HCT116 (cell line): ENCODE data around the gene HPN. TPM values are rescaled to one million over a fixed set of nuclear protein-coding genes. Genes with fewer than 3 reads are reported as not detected.

Experiments used
- ATAC-seq: fragments of 200-7000 bp; cut with Tn5 transposase; 2 replicates; pipeline ENCODE4 v1.9.1; 2020; ENCODE audit warnings: mild to moderate bottlenecking, moderate library complexity
- BruUV-seq: library from RNA; stranded (reverse); fragments of 400-500 nt; replicated peaks from 2 replicates; lab custom pipeline; 2021; lab: Mats Ljungman, UMichigan
- CTCF ChIA-PET: fragments of 300-600 bp; sonication (Branson Sonifier 250); formaldehyde crosslinking; loops from one replicate; lab custom pipeline; 2021; ENCODE audit warnings: antibody characterized with exemption; lab: Charles Lee
- POLR2A ChIA-PET: fragments of 300-600, 350-600 bp; sonication (Branson Sonifier 250); formaldehyde crosslinking; loops from one replicate; lab custom pipeline; 2021; ENCODE audit warnings: antibody characterized with exemption; lab: Charles Lee
- RAD21 ChIA-PET, 2 experiments: fragments of 300-600 bp; sonication (Branson Sonifier 250); formaldehyde crosslinking; loops; one replicate each; lab custom pipeline; 2023; ENCODE audit warnings: low total read pairs in 2 of 2; ENCODE audit not compliant: uncharacterized antibody in 2 of 2, unreplicated experiment in 2 of 2, low non-redundant PET in 1 of 2; lab: Charles Lee
- DNase-seq: peaks from one replicate; pipeline ENCODE4 v3.0.0-alpha.2; 2010; ENCODE audit warnings: low read depth, low spot score
- H2AFZ ChIP-seq: fragments of 200-600 bp; shearing (Covaris generic), sonication (generic); 2 replicates; pipeline ENCODE4 v1.6.1; 2017; ENCODE audit warnings: low read depth, mixed run types, mixed read lengths, antibody characterized with exemption, low read length; ENCODE audit not compliant: poor library complexity, severe bottlenecking
- H3K27ac ChIP-seq: 2 replicates; pipeline ENCODE4 v1.5.1; 2012; ENCODE audit warnings: low read depth, low read length
- H3K27me3 ChIP-seq: fragments of 200-600 bp; sonication (generic); 2 replicates; pipeline ENCODE4 v1.6.1; 2016; ENCODE audit warnings: mixed run types, low read length, mixed read lengths; ENCODE audit not compliant: insufficient read depth
- H3K36me3 ChIP-seq, 2 experiments: fragments of 200-500 bp in 1 of 2; fragments of 200-600 bp in 1 of 2; sonication (Bioruptor generic) in 1 of 2; sonication (generic) in 1 of 2; 2 replicates each; pipeline versions ENCODE4 v1.5.1 to v1.6.1; 2014 to 2016; ENCODE audit warnings: low read length in 2 of 2, inconsistent platforms in 1 of 2, mixed read lengths in 1 of 2, mixed run types in 1 of 2; ENCODE audit not compliant: insufficient read depth in 2 of 2, control insufficient read depth in 1 of 2
- H3K4me1 ChIP-seq, 2 experiments: fragments of 200-600 bp in 1 of 2; sonication (generic) in 1 of 2; 2 replicates each; pipeline versions ENCODE4 v1.5.1 to v1.6.1; 2012 to 2017; ENCODE audit warnings: low read length in 2 of 2, inconsistent platforms in 1 of 2, mild to moderate bottlenecking in 1 of 2, mixed read lengths in 1 of 2, mixed run types in 1 of 2, moderate library complexity in 1 of 2; ENCODE audit not compliant: insufficient read depth in 2 of 2, control insufficient read depth in 1 of 2
- H3K4me2 ChIP-seq: fragments of 200-600 bp; sonication (generic); 2 replicates; pipeline ENCODE4 v1.6.1; 2017; ENCODE audit warnings: mixed run types, low read length, mixed read lengths
- H3K4me3 ChIP-seq, 2 experiments: fragments of 200-600 bp in 1 of 2; sonication (generic) in 1 of 2; replicated peaks in 1 of 2; 2 replicates each; pipeline ENCODE4 v1.5.1; 2011 to 2016; ENCODE audit warnings: low read length in 2 of 2, control low read depth in 1 of 2, low read depth in 1 of 2, mild to moderate bottlenecking in 1 of 2, mixed read lengths in 1 of 2, mixed run types in 1 of 2
- H3K79me2 ChIP-seq: fragments of 200-600 bp; sonication (generic); 2 replicates; pipeline ENCODE4 v1.6.1; 2017; ENCODE audit warnings: mild to moderate bottlenecking, mixed run types, low read length, moderate library complexity, mixed read lengths; ENCODE audit not compliant: insufficient read depth
- H3K9ac ChIP-seq: fragments of 200-600 bp; sonication (generic); 2 replicates; pipeline ENCODE4 v1.6.1; 2016; ENCODE audit warnings: low read length, mixed read lengths
- H3K9me2 ChIP-seq: fragments of 200-600 bp; sonication (generic), shearing (Covaris generic); 2 replicates; pipeline ENCODE4 v1.6.1; 2017; ENCODE audit warnings: mixed run types, mild to moderate bottlenecking, moderate library complexity; ENCODE audit not compliant: insufficient read depth
- H3K9me3 ChIP-seq, 2 experiments: fragments of 200-500 bp in 1 of 2; fragments of 200-600 bp in 1 of 2; sonication (Bioruptor generic) in 1 of 2; sonication (generic) in 1 of 2; 2 replicates each; pipeline ENCODE4 v1.6.1; 2014 to 2017; ENCODE audit warnings: low read length in 2 of 2, mixed read lengths in 2 of 2, inconsistent platforms in 1 of 2, low read depth in 1 of 2, mild to moderate bottlenecking in 1 of 2, mixed run types in 1 of 2, moderate library complexity in 1 of 2; ENCODE audit not compliant: control insufficient read depth in 1 of 2, insufficient read depth in 1 of 2
- H4K20me1 ChIP-seq: fragments of 200-600 bp; sonication (generic), shearing (Covaris generic); 2 replicates; pipeline ENCODE4 v1.6.1; 2017; ENCODE audit warnings: mixed run types, mild to moderate bottlenecking, moderate library complexity; ENCODE audit not compliant: insufficient read depth
- CEBPB ChIP-seq: IDR thresholded peaks from 2 replicates; pipeline ENCODE4 v1.6.1; 2012; ENCODE audit warnings: low read depth
- EGR1 ChIP-seq: IDR thresholded peaks from 2 replicates; pipeline ENCODE4 v1.6.1; 2012; ENCODE audit warnings: low read depth
- ELF1 ChIP-seq: IDR thresholded peaks from 2 replicates; pipeline ENCODE4 v1.6.1; 2012; ENCODE audit warnings: low read depth, borderline replicate concordance
- EZH2 ChIP-seq: fragments of 200-600 bp; sonication (generic); IDR thresholded peaks from 2 replicates; pipeline ENCODE4 v1.6.1; 2017; ENCODE audit warnings: antibody characterized with exemption, mixed run types
- POLR2A ChIP-seq: IDR thresholded peaks from 2 replicates; pipeline ENCODE4 v1.7.0; 2011; ENCODE audit warnings: borderline replicate concordance; ENCODE audit not compliant: insufficient read depth, insufficient read length; ENCODE audit errors: extremely low read depth
- POLR2AphosphoS5 ChIP-seq: IDR thresholded peaks from 2 replicates; pipeline ENCODE4 v1.6.1; 2011; ENCODE audit warnings: mild to moderate bottlenecking, low read depth, low read length, moderate library complexity
- SIN3A ChIP-seq: IDR thresholded peaks from 2 replicates; pipeline ENCODE4 v1.6.1; 2012; ENCODE audit warnings: low read depth
- SP1 ChIP-seq: IDR thresholded peaks from 2 replicates; pipeline ENCODE4 v1.6.1; 2012; ENCODE audit warnings: low read depth
- TCF7L2 ChIP-seq: IDR thresholded peaks from 2 replicates; pipeline ENCODE4 v1.7.0; 2011; ENCODE audit warnings: borderline replicate concordance, inconsistent platforms; ENCODE audit not compliant: insufficient read depth, insufficient read length; ENCODE audit errors: extremely low read depth
- YY1 ChIP-seq: IDR thresholded peaks from 2 replicates; pipeline ENCODE4 v1.6.1; 2011; ENCODE audit warnings: low read length, low read depth, moderate library complexity, mild to moderate bottlenecking; ENCODE audit not compliant: insufficient replicate concordance; ENCODE audit errors: extremely low read depth
- intact Hi-C: fragments of 100-400 bp; cut with micrococcal nuclease; formaldehyde crosslinking; loops from 2 replicates; pipeline ENCODE4 v1.10.0; 2022
- total RNA-seq: library from RNA; stranded (reverse); gene quantifications from one replicate; pipeline ENCODE4 v1.2.1, GENCODE V29; 2021; ENCODE audit not compliant: unreplicated experiment
- TF ChIP-seq, protein P1 (sequence below): IDR thresholded peaks from 2 replicates; pipeline ENCODE4 v1.6.1; 2012

HPN gene
- total RNA-seq, 1 experiment from 2014 or later = 0.32 TPM

DNA sequence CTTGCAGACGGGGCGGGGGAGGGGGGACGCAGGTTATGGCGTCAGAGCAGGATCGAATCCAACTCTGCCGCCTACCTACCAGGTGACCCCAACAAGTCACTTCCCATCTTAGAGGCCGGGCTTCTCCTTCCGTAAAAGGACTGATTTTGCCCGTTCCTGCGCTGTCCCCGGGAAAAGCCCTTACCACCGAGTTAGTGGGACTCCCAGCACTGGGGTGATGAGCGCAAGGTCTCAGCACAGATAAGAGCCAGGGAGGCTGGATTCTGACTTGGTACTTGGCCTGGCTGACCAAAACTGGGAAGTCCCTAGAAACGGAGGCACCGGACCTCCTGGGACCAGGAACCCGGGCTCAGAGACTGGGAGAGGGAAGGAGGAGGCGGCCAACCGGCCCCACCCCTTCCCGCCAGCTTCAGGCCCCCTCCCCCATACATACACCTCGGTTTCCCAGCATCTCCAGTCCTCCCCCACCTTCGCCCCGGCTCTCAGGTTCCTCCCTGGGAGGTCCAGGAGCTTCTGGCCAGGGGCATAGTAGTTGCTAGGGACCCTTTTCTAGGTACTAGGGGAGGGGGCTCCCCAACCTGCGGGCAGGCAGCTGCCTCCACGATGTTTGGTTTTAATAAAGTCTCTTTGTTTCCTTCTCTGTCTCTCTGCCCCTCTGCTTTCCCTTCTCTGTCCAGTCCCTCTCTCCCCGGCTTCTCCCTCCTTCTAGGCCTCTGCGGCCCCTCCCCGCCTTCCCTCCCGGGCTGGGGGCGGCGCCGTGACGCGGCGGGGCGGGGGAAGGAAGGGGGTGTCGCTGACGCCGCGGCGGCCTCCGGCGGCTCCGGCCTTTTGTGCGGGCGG lies 41.8 kb upstream of the HPN start, which contains the start of gene GRAMD1A:
Gene GRAMD1A, plus strand, starts transcription at position 826 of the 840 bp plus-strand sequence. CDS start 156 bp downstream, outside the sequence.
- POLR2A ChIA-PET = interaction anchor here (0.6 kb wide), 1 partner anchor 23 kb away, joined by 3 read pairs; no protein-coding TSS in a partner anchor
- peaks cover 14 to 26% of the 10 kb centered on the region in 2 experiments; a peak in 3 of 4 replicates for H3K4me1 ChIP-seq
- H3K79me2 ChIP-seq = peaks cover 41% of the 10 kb centered on the region
- peak; percentile 49 for TF ChIP-seq TCF7L2
- TF ChIP-seq ELF1 = no peak
- peak; percentile 83 for TF ChIP-seq POLR2AphosphoS5
- TF ChIP-seq CEBPB = no peak
- peak; percentile 49 for TF ChIP-seq SIN3A
- TF ChIP-seq POLR2A = peak; percentile 69
- TF ChIP-seq, protein P1, sequence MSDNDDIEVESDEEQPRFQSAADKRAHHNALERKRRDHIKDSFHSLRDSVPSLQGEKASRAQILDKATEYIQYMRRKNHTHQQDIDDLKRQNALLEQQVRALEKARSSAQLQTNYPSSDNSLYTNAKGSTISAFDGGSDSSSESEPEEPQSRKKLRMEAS = 0 out of 2 replicates have a peak, but pooled peaks have one; percentile 34
- TF ChIP-seq YY1 = peak; percentile 22
- peak; percentile 56 for TF ChIP-seq SP1
- TF ChIP-seq EGR1 = peak; percentile 44; the same call in 1 of the 2 replicates
- TF ChIP-seq EZH2 = no peak
- TF ChIP-seq, all 23 proteins: peak for 8
- TSS peak; percentile 95 for BruUV-seq
- H4K20me1 ChIP-seq = no peaks in the 10 kb centered on the region
- RAD21 ChIA-PET = no interaction called here
- intact Hi-C loops = no loop called here
- ATAC-seq = peak; percentile 87
- H3K27me3 ChIP-seq = no peaks in the 10 kb centered on the region
- peak within 1 kb of the TSS; percentile 66 to 75 for H3K4me3 ChIP-seq
- H3K9me2 ChIP-seq = no peaks in the 10 kb centered on the region
- no peak within 1 kb of the TSS for H2AFZ ChIP-seq
- peak; percentile 49 for DNase-seq
- no peaks in the 10 kb centered on the region for H3K9me3 ChIP-seq
- CTCF ChIA-PET = interaction anchor here (0.7 kb wide), 1 partner anchor 45 kb away, joined by 3 read pairs; no protein-coding TSS in a partner anchor
- peak within 1 kb of the TSS; percentile 86 for H3K27ac ChIP-seq
- H3K36me3 ChIP-seq = peaks cover 0 to 3% of the 10 kb centered on the region in 2 experiments; a peak in 2 of 4 replicates
- peak within 1 kb of the TSS; percentile 90 for H3K4me2 ChIP-seq
- peak within 1 kb of the TSS; percentile 92 for H3K9ac ChIP-seq
